Measurements from ENCODE around the gene NEFH. TPM values are rescaled to one million over a fixed set of nuclear protein-coding genes. Genes with fewer than 3 reads are reported as not detected.

The NEFH gene
- total RNA-seq, 2 donors from 2014 or later: 0.92 to 1.7 TPM

- Mint-ChIP-seq H3K4me3 (no peak overlapping the region), H3K36me3 (ENCODE audit: low read depth) (peaks cover 17% of the 10 kb centered on the region), H3K9me3 (peaks cover 6% of the 10 kb centered on the region), H3K27ac (no peak overlapping the region), H3K27me3 (ENCODE audit: insufficient read depth) (no peaks in the 10 kb centered on the region), H3K4me1 (no peaks in the 10 kb centered on the region)
- Histone ChIP-seq H3K4me3 (ENCODE audit: low read length) (no peak overlapping the region), H3K4me1 (ENCODE audit: control insufficient read depth, insufficient read depth, low read length) (no peaks in the 10 kb centered on the region), H3K36me3 (ENCODE audit: control insufficient read depth, insufficient read depth, low read length) (peaks cover 7% of the 10 kb centered on the region), H3K27me3 (ENCODE audit: control insufficient read depth, insufficient read depth, low read length, poor library complexity, severe bottlenecking) (no peaks in the 10 kb centered on the region), H3K27ac (ENCODE audit: low read depth, low read length) (no peak overlapping the region), H3K9ac (ENCODE audit: extremely low read depth, low read length, poor library complexity, severe bottlenecking) (no peak overlapping the region), H3K9me3 (ENCODE audit: control insufficient read depth, low read length) (peaks cover 7% of the 10 kb centered on the region)
- WGBS, 2 experiments (ENCODE audit: insufficient coverage in 1 of 2, insufficient read length in 1 of 2): 98 to 100% methylated on average over 3 to 6 of the region's 6 CpGs
- DNase-seq: no peak
- TF ChIP-seq CTCF (conservative IDR thresholded peaks at IDR 0.05): no peak
Observed at GRCh38 chr22:29491012-29491411, 11.0 kb downstream of the NEFH start.

GRCh38 chr22:29493636-29494035, 13.6 kb downstream of the NEFH start:
- Mint-ChIP-seq H3K27me3 (ENCODE audit: insufficient read depth) (no peaks in the 10 kb centered on the region), H3K9me3 (peaks cover 6% of the 10 kb centered on the region), H3K4me1 (no peaks in the 10 kb centered on the region), H3K27ac (no peak overlapping the region), H3K36me3 (ENCODE audit: low read depth) (peaks cover 15% of the 10 kb centered on the region), H3K4me3 (no peak overlapping the region)
- Histone ChIP-seq H3K27ac (ENCODE audit: low read depth, low read length) (no peak overlapping the region), H3K9me3 (ENCODE audit: control insufficient read depth, low read length) (peaks cover 7% of the 10 kb centered on the region), H3K4me3 (ENCODE audit: low read length) (no peak overlapping the region), H3K4me1 (ENCODE audit: control insufficient read depth, insufficient read depth, low read length) (no peaks in the 10 kb centered on the region), H3K9ac (ENCODE audit: extremely low read depth, low read length, poor library complexity, severe bottlenecking) (no peak overlapping the region), H3K36me3 (ENCODE audit: control insufficient read depth, insufficient read depth, low read length) (peaks cover 4% of the 10 kb centered on the region), H3K27me3 (ENCODE audit: control insufficient read depth, insufficient read depth, low read length, poor library complexity, severe bottlenecking) (no peaks in the 10 kb centered on the region)
- no peak for DNase-seq
- 86% methylated on average over 1 of the region's 1 CpG; no CpG with 5 or more reads in 1 of the 2 experiments for WGBS, 2 experiments (ENCODE audit: insufficient coverage in 1 of 2, insufficient read length in 1 of 2)
- TF ChIP-seq CTCF (conservative IDR thresholded peaks at IDR 0.05): no peak

- 95 to 97% methylated on average over 6 to 8 of the region's 8 CpGs for whole genome bisulfite sequencing, 2 experiments (ENCODE audit: insufficient coverage in 1 of 2, insufficient read length in 1 of 2)
- H3K36me3 ChIP-seq (ENCODE audit: control insufficient read depth, insufficient read depth, low read length): peaks cover 7% of the 10 kb centered on the region
- Mint-ChIP-seq H3K36me3 (ENCODE audit: low read depth) (peaks cover 32% of the 10 kb centered on the region), H3K4me3 (no peak overlapping the region), H3K27ac (no peak overlapping the region), H3K9me3 (peaks cover 3% of the 10 kb centered on the region), H3K27me3 (ENCODE audit: insufficient read depth) (no peaks in the 10 kb centered on the region), H3K4me1 (no peaks in the 10 kb centered on the region)
- peaks cover 3% of the 10 kb centered on the region for H3K4me1 ChIP-seq (ENCODE audit: control insufficient read depth, insufficient read depth, low read length)
- TF ChIP-seq CTCF (conservative IDR thresholded peaks at IDR 0.05): no peak
- H3K9me3 ChIP-seq (ENCODE audit: control insufficient read depth, low read length): peaks cover 3% of the 10 kb centered on the region
- no peak for DNase-seq
- no peaks in the 10 kb centered on the region for H3K27me3 ChIP-seq (ENCODE audit: control insufficient read depth, insufficient read depth, low read length, poor library complexity, severe bottlenecking)
- H3K27ac ChIP-seq (ENCODE audit: low read depth, low read length): no peak overlapping the region
- no peak overlapping the region for H3K4me3 ChIP-seq (ENCODE audit: low read length)
- no peak overlapping the region for H3K9ac ChIP-seq (ENCODE audit: extremely low read depth, low read length, poor library complexity, severe bottlenecking)
Observed at GRCh38 chr22:29499852-29500251, 19.8 kb downstream of the NEFH start.
